Bone marrow (tissue), 2 donors: Measurements from ENCODE around the gene RNGTT.

Source experiments
- DNase-seq, 2 donors: peaks; one replicate each; lab custom pipeline; 2025; lab: John Stamatoyannopoulos, UW

The RNGTT gene

GRCh38 chr6:88588938-88589337 lies 374.5 kb downstream of the RNGTT start:
- DNase-seq, result no peak

GRCh38 chr6:88587150-88587520 lies 376.3 kb downstream of the RNGTT start:
- DNase-seq, result no peak

GRCh38 chr6:88586371-88587149 lies 376.9 kb downstream of the RNGTT start:
- DNase-seq, result no peak

- DNase-seq, result no peak
Measured at GRCh38 chr6:88585276-88585692, 378.1 kb downstream of the RNGTT start.

- no peak for DNase-seq
Measured at GRCh38 chr6:88584581-88585275, 378.7 kb downstream of the RNGTT start.

- no peak for DNase-seq
Measured at GRCh38 chr6:88577461-88577860, 386.0 kb downstream of the RNGTT start.

- no peak for DNase-seq
Measured at GRCh38 chr6:88575536-88575935, 387.9 kb downstream of the RNGTT start.

- DNase-seq, result no peak
Measured at GRCh38 chr6:88574651-88575050, 388.8 kb downstream of the RNGTT start.

GRCh38 chr6:88574031-88574430 lies 389.4 kb downstream of the RNGTT start:
- no peak for DNase-seq

- DNase-seq, result no peak
Measured at GRCh38 chr6:88573561-88573960, 389.9 kb downstream of the RNGTT start.

GRCh38 chr6:88572449-88573139 lies 390.8 kb downstream of the RNGTT start:
- no peak for DNase-seq

GRCh38 chr6:88569959-88570358 lies 393.5 kb downstream of the RNGTT start:
- DNase-seq, result no peak

- no peak for DNase-seq
Measured at GRCh38 chr6:88567696-88568095, 395.7 kb downstream of the RNGTT start.

- DNase-seq, result no peak
Measured at GRCh38 chr6:88566746-88567534, 396.5 kb downstream of the RNGTT start.

- no peak for DNase-seq
Measured at GRCh38 chr6:88565836-88566235, 397.6 kb downstream of the RNGTT start.

GRCh38 chr6:88565409-88565811 lies 398.0 kb downstream of the RNGTT start:
- no peak for DNase-seq

- no peak for DNase-seq
Measured at GRCh38 chr6:88563277-88563625, 400.2 kb downstream of the RNGTT start.

- DNase-seq, result no peak
Measured at GRCh38 chr6:88562353-88563276, 400.8 kb downstream of the RNGTT start.

- no peak for DNase-seq
Measured at GRCh38 chr6:88561954-88562315, 401.5 kb downstream of the RNGTT start.

GRCh38 chr6:88561034-88561953 lies 402.1 kb downstream of the RNGTT start:
- no peak for DNase-seq
